Naive thymus-derived CD4-positive, alpha-beta T cell (primary cell): ENCODE measurements around the gene GPATCH2L. TPM values are rescaled to one million over a fixed set of nuclear protein-coding genes. Genes with fewer than 3 reads are reported as not detected.

Experiments used
- ATAC-seq: fragments of 150-1000 bp; cut with Tn5 transposase; 2 replicates; pipeline ENCODE4 v1.10.0; 2021; ENCODE audit warnings: mild to moderate bottlenecking, moderate library complexity
- CTCF ChIA-PET: fragments of 350-600 bp; sonication (Branson Sonifier 250); formaldehyde crosslinking; loops from one replicate; lab custom pipeline; 2021; ENCODE audit warnings: antibody characterized with exemption; lab: Charles Lee
- POLR2A ChIA-PET: fragments of 350-600 bp; sonication (Branson Sonifier 250); formaldehyde crosslinking; loops from one replicate; lab custom pipeline; 2021; ENCODE audit warnings: antibody characterized with exemption, inconsistent platforms; lab: Charles Lee
- DNase-seq, 9 donors: peaks; one replicate each; pipeline versions ENCODE4 v3.0.0 to v3.0.0-alpha.2; 2020 to 2022; ENCODE audit warnings: mixed read lengths in 1 of 9
- H3K27ac ChIP-seq: one replicate; pipeline ENCODE4 v1.7.0; 2013; ENCODE audit warnings: mild to moderate bottlenecking, low read depth, low read length, moderate library complexity
- H3K27me3 ChIP-seq, 2 donors: one replicate each; pipeline ENCODE4 v1.7.0; 2013; ENCODE audit warnings: low read length in 2 of 2, mild to moderate bottlenecking in 2 of 2, moderate library complexity in 2 of 2; ENCODE audit not compliant: control insufficient read depth in 2 of 2, insufficient read depth in 2 of 2
- H3K36me3 ChIP-seq, 3 experiments: 1 replicate in 2 of 3; 2 replicates in 1 of 3; pipeline ENCODE4 v1.7.0; 2013; ENCODE audit warnings: low read length in 3 of 3, mild to moderate bottlenecking in 3 of 3, moderate library complexity in 1 of 3; ENCODE audit not compliant: insufficient read depth in 3 of 3, control insufficient read depth in 2 of 3
- H3K4me1 ChIP-seq, 2 donors: one replicate each; pipeline ENCODE4 v1.7.0; 2013; ENCODE audit warnings: low read length in 2 of 2, mild to moderate bottlenecking in 2 of 2, moderate library complexity in 1 of 2; ENCODE audit not compliant: control insufficient read depth in 2 of 2, insufficient read depth in 2 of 2
- H3K4me3 ChIP-seq: 2 replicates; pipeline ENCODE4 v1.7.0; 2013; ENCODE audit warnings: mild to moderate bottlenecking, low read length
- H3K9me3 ChIP-seq, 3 experiments: 1 replicate in 2 of 3; 2 replicates in 1 of 3; pipeline ENCODE4 v1.7.0; 2013; ENCODE audit warnings: low read length in 3 of 3; ENCODE audit not compliant: control insufficient read depth in 2 of 3
- H3K27ac Mint-ChIP-seq, 9 donors: one replicate each; pipeline ENCODE4 v1.8.0; 2020 to 2022; ENCODE audit warnings: mixed read lengths in 9 of 9, mild to moderate bottlenecking in 8 of 9, moderate library complexity in 5 of 9, inconsistent platforms in 2 of 9
- H3K27me3 Mint-ChIP-seq, 5 donors: one replicate each; pipeline ENCODE4 v1.8.0; 2021 to 2022; ENCODE audit warnings: mixed read lengths in 5 of 5, mild to moderate bottlenecking in 1 of 5
- H3K36me3 Mint-ChIP-seq, 5 donors: one replicate each; pipeline ENCODE4 v1.8.0; 2020 to 2022; ENCODE audit warnings: mixed read lengths in 5 of 5, mild to moderate bottlenecking in 3 of 5, inconsistent platforms in 1 of 5
- H3K4me1 Mint-ChIP-seq, 7 donors: one replicate each; pipeline ENCODE4 v1.8.0; 2020 to 2022; ENCODE audit warnings: mixed read lengths in 7 of 7, mild to moderate bottlenecking in 3 of 7, inconsistent platforms in 1 of 7
- H3K4me3 Mint-ChIP-seq, 10 donors: one replicate each; pipeline ENCODE4 v1.8.0; 2020 to 2022; ENCODE audit warnings: mild to moderate bottlenecking in 10 of 10, mixed read lengths in 10 of 10, moderate library complexity in 6 of 10, inconsistent platforms in 2 of 10
- H3K9me3 Mint-ChIP-seq, 11 donors: one replicate each; pipeline ENCODE4 v1.8.0; 2020 to 2022; ENCODE audit warnings: mixed read lengths in 11 of 11, mild to moderate bottlenecking in 4 of 11, inconsistent platforms in 1 of 11, moderate library complexity in 1 of 11
- intact Hi-C, 2 donors: fragments of 100-400 bp; cut with micrococcal nuclease; formaldehyde crosslinking; loops; one replicate each; pipeline ENCODE4 v1.15.1; 2023
- polyA plus RNA-seq, 2 donors: library from polyadenylated mRNA; unstranded; fragments of 300-500 nt; fragmentation: Illumina TruSeq; gene quantifications; one replicate each; pipeline ENCODE4 v1.2.3, GENCODE V29; 2021
- total RNA-seq, 6 experiments: library from RNA in 5 of 6; stranded (reverse) in 5 of 6; gene quantifications; 1 replicate in 5 of 6; 2 replicates in 1 of 6; pipeline ENCODE4 v1.2.3 and lab custom pipeline; 2021 to 2026

The GPATCH2L gene
- total and polyA plus RNA-seq, 7 experiments from 2014 or later: 8.7 to 83.1 (median 60.6) TPM

DNA sequence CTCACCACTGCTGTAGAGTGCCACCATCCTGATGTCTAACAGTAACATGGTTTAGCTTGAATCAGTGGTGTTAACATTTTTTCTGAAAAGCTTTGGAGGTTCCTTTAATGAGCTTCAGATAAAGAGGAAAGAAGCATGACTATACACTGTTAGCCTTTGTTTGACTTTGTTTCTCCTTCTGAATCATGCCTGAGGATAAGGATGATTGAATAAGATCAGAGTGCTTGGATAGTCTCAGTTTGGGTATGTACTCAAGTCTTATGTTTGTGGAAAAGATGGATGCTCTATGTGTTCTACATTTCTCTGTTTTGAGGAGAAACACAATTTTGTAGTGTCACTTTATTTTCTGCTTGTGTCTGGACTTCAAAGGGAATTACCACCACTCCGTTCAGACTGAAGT lies 42.0 kb downstream of the GPATCH2L start:
- Mint-ChIP-seq H3K4me3 (no peak overlapping the region), H3K27ac (no peak overlapping the region), H3K36me3 (peaks cover 18 to 71% (median 43%) of the 10 kb centered on the region in 5 donors), H3K27me3 (no peaks in the 10 kb centered on the region), H3K4me1 (peaks cover 0 to 13% (median 4%) of the 10 kb centered on the region in 7 donors), H3K9me3 (no peaks in the 10 kb centered on the region)
- ChIA-PET POLR2A (no interaction called here), CTCF (no interaction called here)
- no peak for DNase-seq
- intact Hi-C loops: loop anchor here in 1 of 2 donors (5.0 kb wide), 1 partner anchor 41 kb away; the partner anchor contains the start of gene GPATCH2L
- ATAC-seq: no peak
- Histone ChIP-seq H3K36me3 (peaks cover 16 to 54% (median 17%) of the 10 kb centered on the region in 3 experiments), H3K4me1 (no peaks in the 10 kb centered on the region), H3K27ac (no peak overlapping the region), H3K27me3 (no peaks in the 10 kb centered on the region), H3K4me3 (no peak overlapping the region), H3K9me3 (no peaks in the 10 kb centered on the region)

- Histone ChIP-seq H3K27ac (no peak overlapping the region), H3K36me3 (peaks cover 16 to 55% (median 17%) of the 10 kb centered on the region in 3 experiments), H3K9me3 (no peaks in the 10 kb centered on the region), H3K4me1 (no peaks in the 10 kb centered on the region), H3K27me3 (no peaks in the 10 kb centered on the region), H3K4me3 (no peak overlapping the region)
- ATAC-seq (no peak), DNase-seq (no peak)
- Mint-ChIP-seq H3K27ac (no peak overlapping the region), H3K36me3 (peaks cover 18 to 70% (median 46%) of the 10 kb centered on the region in 5 donors), H3K9me3 (no peaks in the 10 kb centered on the region), H3K4me3 (no peak overlapping the region), H3K4me1 (peaks cover 0 to 10% (median 0%) of the 10 kb centered on the region in 7 donors), H3K27me3 (no peaks in the 10 kb centered on the region)
- ChIA-PET POLR2A (no interaction called here), CTCF (no interaction called here)
- intact Hi-C loops: loop anchor here in 1 of 2 donors (5.0 kb wide), 1 partner anchor 42 kb away; the partner anchor contains the start of gene GPATCH2L
These were observed 42.6 kb downstream of the GPATCH2L start for GRCh38 chr14:76194327-76194726.

DNA sequence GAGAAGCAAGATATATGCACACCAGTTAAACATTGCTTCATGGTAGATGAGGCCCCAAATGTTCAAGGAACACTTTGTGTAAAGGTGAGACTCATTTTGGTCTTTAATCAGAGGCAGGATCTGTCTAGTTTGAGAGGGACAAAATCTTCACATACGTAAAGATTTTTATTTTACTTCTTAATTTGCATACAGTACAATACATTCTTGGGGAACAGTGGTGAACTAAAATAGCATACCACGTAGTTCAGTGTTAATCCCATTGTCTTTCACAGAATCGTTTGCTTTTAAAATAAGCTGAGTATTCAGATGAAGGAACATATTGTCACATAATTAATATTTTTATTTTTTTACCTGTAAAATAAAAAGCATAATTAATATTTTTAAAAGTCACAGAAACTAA lies 43.3 kb downstream of the GPATCH2L start:
- ChIA-PET POLR2A (no interaction called here), CTCF (interaction anchor here (0.6 kb wide), 1 partner anchor 160 kb away, joined by 3 read pairs; no protein-coding TSS in a partner anchor)
- Mint-ChIP-seq H3K27me3 (no peaks in the 10 kb centered on the region), H3K36me3 (peaks cover 18 to 70% (median 52%) of the 10 kb centered on the region in 5 donors), H3K27ac (no peak overlapping the region), H3K4me3 (no peak overlapping the region), H3K4me1 (peaks cover 0 to 10% (median 0%) of the 10 kb centered on the region in 7 donors), H3K9me3 (no peaks in the 10 kb centered on the region)
- no peaks in the 10 kb centered on the region for H3K27me3 ChIP-seq
- no peak overlapping the region for H3K4me3 ChIP-seq
- H3K36me3 ChIP-seq: peaks cover 16 to 62% (median 21%) of the 10 kb centered on the region in 3 experiments
- H3K4me1 ChIP-seq: no peaks in the 10 kb centered on the region
- no peaks in the 10 kb centered on the region for H3K9me3 ChIP-seq
- ATAC-seq: no peak
- no peak for DNase-seq
- no peak overlapping the region for H3K27ac ChIP-seq
- intact Hi-C loops: no loop called here

GRCh38 chr14:76196980-76197695 lies 45.4 kb downstream of the GPATCH2L start:
- Mint-ChIP-seq H3K4me1 (peaks cover 0 to 4% (median 0%) of the 10 kb centered on the region in 7 donors), H3K9me3 (no peaks in the 10 kb centered on the region), H3K27me3 (no peaks in the 10 kb centered on the region), H3K4me3 (no peak overlapping the region), H3K27ac (peak overlapping the region in 1 of 9 donors; percentile 28), H3K36me3 (peaks cover 22 to 69% (median 55%) of the 10 kb centered on the region in 5 donors)
- Histone ChIP-seq H3K4me3 (no peak overlapping the region), H3K27ac (no peak overlapping the region), H3K4me1 (no peaks in the 10 kb centered on the region), H3K27me3 (no peaks in the 10 kb centered on the region), H3K9me3 (no peaks in the 10 kb centered on the region), H3K36me3 (peaks cover 19 to 72% (median 22%) of the 10 kb centered on the region in 3 experiments)
- CTCF ChIA-PET: no interaction called here
- POLR2A ChIA-PET: no interaction called here
- DNase-seq: no peak
- intact Hi-C loops: no loop called here
- ATAC-seq: no peak

GRCh38 chr14:76201162-76201561 lies 49.4 kb downstream of the GPATCH2L start:
- ATAC-seq: no peak
- H3K4me1 ChIP-seq: no peaks in the 10 kb centered on the region
- peaks cover 20 to 77% (median 57%) of the 10 kb centered on the region in 5 donors for H3K36me3 Mint-ChIP-seq
- no peaks in the 10 kb centered on the region for H3K27me3 ChIP-seq
- no peaks in the 10 kb centered on the region for H3K27me3 Mint-ChIP-seq
- no peaks in the 10 kb centered on the region for H3K9me3 Mint-ChIP-seq
- H3K4me3 Mint-ChIP-seq: no peak overlapping the region
- peaks cover 4 to 63% (median 14%) of the 10 kb centered on the region in 3 experiments for H3K36me3 ChIP-seq
- ChIA-PET CTCF (no interaction called here), POLR2A (no interaction called here)
- peaks cover 0 to 11% (median 0%) of the 10 kb centered on the region in 7 donors for H3K4me1 Mint-ChIP-seq
- H3K27ac Mint-ChIP-seq: peak overlapping the region in 1 of 9 donors; percentile 39
- no peak overlapping the region for H3K27ac ChIP-seq
- H3K4me3 ChIP-seq: no peak overlapping the region
- no peaks in the 10 kb centered on the region for H3K9me3 ChIP-seq
- intact Hi-C loops: no loop called here
- DNase-seq: no peak

DNA sequence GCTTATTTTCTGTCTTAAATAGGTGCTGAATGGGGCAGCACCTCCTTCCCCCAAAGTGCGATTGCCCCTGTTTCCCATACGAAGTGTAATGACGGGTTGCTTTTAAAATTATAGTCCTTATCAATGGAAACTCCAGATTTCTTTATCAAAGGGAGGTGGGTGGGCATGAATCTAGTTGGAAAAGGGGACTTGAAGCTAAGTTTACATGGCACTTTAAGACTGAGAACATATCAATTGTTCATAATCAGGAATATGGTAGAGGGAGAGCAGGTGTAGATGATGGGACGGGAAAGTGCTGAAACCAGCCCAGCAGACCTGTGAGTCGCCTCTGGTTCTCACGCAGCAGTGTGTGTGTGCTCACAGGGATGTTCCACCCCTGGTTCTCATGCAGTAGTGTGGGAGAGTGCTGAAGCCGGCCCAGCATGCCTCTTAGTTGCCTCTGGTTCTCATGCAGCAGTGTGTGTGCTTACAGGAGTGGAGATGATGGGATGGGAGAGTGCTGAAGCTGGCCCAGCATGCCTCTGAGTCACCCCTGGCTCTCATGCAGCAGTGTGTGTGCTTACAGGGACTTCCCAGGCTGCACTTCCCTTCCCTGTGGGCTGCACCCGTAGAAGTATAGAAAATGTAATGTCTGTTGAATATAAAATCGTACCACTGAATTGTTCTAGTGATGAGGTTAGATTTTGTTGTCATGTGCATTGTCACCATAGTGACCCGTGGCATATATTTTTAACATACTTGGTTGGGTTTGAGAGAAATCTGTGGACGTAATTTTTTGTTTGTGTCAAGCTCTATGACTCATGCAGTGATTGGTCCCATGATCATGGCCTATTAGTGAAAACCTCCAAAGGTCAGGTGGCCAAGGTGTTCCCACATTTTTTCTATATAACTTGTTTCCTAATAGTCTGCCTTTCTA lies 51.6 kb downstream of the GPATCH2L start:
- ChIA-PET CTCF (no interaction called here), POLR2A (no interaction called here)
- intact Hi-C loops: no loop called here
- ATAC-seq: peak; percentile 49
- Histone ChIP-seq H3K27me3 (no peaks in the 10 kb centered on the region), H3K36me3 (peaks cover 4 to 42% (median 14%) of the 10 kb centered on the region in 3 experiments), H3K27ac (no peak overlapping the region), H3K4me3 (no peak overlapping the region), H3K4me1 (no peaks in the 10 kb centered on the region), H3K9me3 (no peaks in the 10 kb centered on the region)
- Mint-ChIP-seq H3K9me3 (no peaks in the 10 kb centered on the region), H3K4me3 (no peak overlapping the region), H3K4me1 (peaks cover 0 to 11% (median 0%) of the 10 kb centered on the region in 7 donors), H3K36me3 (peaks cover 13 to 59% (median 41%) of the 10 kb centered on the region in 5 donors), H3K27ac (no peak overlapping the region), H3K27me3 (no peaks in the 10 kb centered on the region)
- no peak for DNase-seq
